Transverse colon (tissue), 4 donors: ENCODE measurements around the gene DSP. TPM values are rescaled to one million over a fixed set of nuclear protein-coding genes. Genes with fewer than 3 reads are reported as not detected.

Source experiments
- DNase-seq: peaks from one replicate; pipeline ENCODE4 v3.0.0-alpha.2; 2019
- H3K27ac ChIP-seq, 4 donors: fragments of 200-600 bp; sonication (generic); 2 replicates each; pipeline ENCODE4 v1.5.1; 2016 to 2018; ENCODE audit warnings: inconsistent platforms in 4 of 4
- H3K27me3 ChIP-seq: fragments of 200-600 bp; sonication (generic); 2 replicates; pipeline ENCODE4 v1.5.1; 2017; ENCODE audit warnings: inconsistent platforms
- H3K36me3 ChIP-seq, 4 donors: fragments of 200-600 bp; sonication (generic); 2 replicates each; pipeline ENCODE4 v1.5.1; 2017 to 2019; ENCODE audit warnings: inconsistent platforms in 4 of 4
- H3K4me1 ChIP-seq, 4 donors: fragments of 200-600 bp; sonication (generic); 2 replicates each; pipeline ENCODE4 v1.5.1; 2017 to 2020; ENCODE audit warnings: inconsistent platforms in 4 of 4
- H3K4me3 ChIP-seq, 4 donors: fragments of 200-600 bp; sonication (generic); 1 replicate in 1 of 4; 2 replicates in 3 of 4; pipeline versions ENCODE4 v1.5.1 to v1.6.1; 2017 to 2019; ENCODE audit warnings: inconsistent platforms in 4 of 4
- H3K9me3 ChIP-seq, 2 donors: fragments of 200-600 bp; sonication (generic); 2 replicates each; pipeline ENCODE4 v1.5.1; 2017 to 2019; ENCODE audit warnings: inconsistent platforms in 2 of 2
- EP300 ChIP-seq: sonication (generic); formaldehyde crosslinking; IDR thresholded peaks from one replicate; pipeline ENCODE4 v1.6.1; 2017; ENCODE audit warnings: antibody characterized with exemption, low read depth
- POLR2A ChIP-seq: fragments of 450-650 bp; IDR thresholded peaks from one replicate; pipeline ENCODE4 v1.6.1; 2016; ENCODE audit warnings: antibody characterized with exemption, mild to moderate bottlenecking, moderate library complexity
- POLR2AphosphoS5 ChIP-seq, 3 donors: sonication (generic); formaldehyde crosslinking; IDR thresholded peaks; one replicate each; pipeline ENCODE4 v1.6.1; 2016; ENCODE audit warnings: antibody characterized with exemption in 3 of 3
- WGBS, 2 donors: methylation state at CpG; one replicate each; pipeline ENCODE4 v1.1.5; 2018; ENCODE audit warnings: low coverage in 1 of 2; 5-methylcytosine and 5-hydroxymethylcytosine counted together
- in situ Hi-C, 4 donors: fragments of 200-750 bp; cut with MboI; loops; one replicate each; pipeline versions ENCODE4 v1.15.0 to v1.15.1; 2017; ENCODE audit warnings: low sequenced_read_pairs in 3 of 4, low pct_ligation_motif_present in 1 of 4, low pct_unique_long_range_greater_than_20kb in 1 of 4
- intact Hi-C: fragments of 100-400 bp; cut with DNase I; formaldehyde crosslinking; loops from one replicate; pipeline ENCODE4 v1.15.1; 2023; ENCODE audit warnings: low total_unique reads
- total RNA-seq, 4 donors: library from RNA; depleted of rRNA; stranded (reverse); fragments of >200 nt; gene quantifications; one replicate each; pipeline ENCODE4 v1.1.0, GENCODE V29; 2016
- TF ChIP-seq, protein P1 (sequence below), 5 experiments: fragments of 200-600 bp in 3 of 5; fragments of 450-650 bp in 2 of 5; sonication (generic) in 3 of 5; IDR thresholded peaks; 1 replicate in 2 of 5; 2 replicates in 3 of 5; pipeline ENCODE4 v1.5.1; 2016 to 2017; ENCODE audit warnings: antibody characterized with exemption in 5 of 5, inconsistent platforms in 3 of 5, mild to moderate bottlenecking in 2 of 5, moderate library complexity in 1 of 5

DSP gene
- total RNA-seq, 4 donors from 2014 or later, result 160 to 243 (median 202) TPM

DNA sequence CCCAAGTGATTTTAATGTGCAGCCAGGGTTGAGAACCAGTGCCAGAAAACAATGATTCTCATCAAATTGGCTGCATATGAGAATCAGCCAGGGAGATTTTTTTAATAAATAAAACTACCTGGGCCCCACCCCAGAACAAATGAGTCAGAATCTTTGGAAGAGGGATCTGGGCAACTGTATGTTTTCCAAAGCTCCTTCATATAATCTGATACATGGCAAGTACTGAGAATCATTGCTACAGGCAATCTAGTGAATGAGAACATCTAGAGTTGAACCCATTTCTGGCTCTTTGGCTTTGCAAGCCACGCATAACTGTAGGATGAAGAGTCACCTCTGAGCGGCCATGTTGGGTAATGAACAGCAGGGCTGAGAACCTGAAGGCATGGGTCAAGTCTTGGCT lies 26.1 kb upstream of the DSP start:
- Histone ChIP-seq H3K4me1 (no peaks in the 10 kb centered on the region), H3K27ac (no peak overlapping the region), H3K36me3 (no peaks in the 10 kb centered on the region), H3K9me3 (no peaks in the 10 kb centered on the region), H3K27me3 (no peaks in the 10 kb centered on the region), H3K4me3 (no peak overlapping the region)
- TF ChIP-seq POLR2AphosphoS5 (IDR thresholded peaks at IDR 0.05) (no peak), POLR2A (no peak), EP300 (no peak)
- TF ChIP-seq, protein P1, sequence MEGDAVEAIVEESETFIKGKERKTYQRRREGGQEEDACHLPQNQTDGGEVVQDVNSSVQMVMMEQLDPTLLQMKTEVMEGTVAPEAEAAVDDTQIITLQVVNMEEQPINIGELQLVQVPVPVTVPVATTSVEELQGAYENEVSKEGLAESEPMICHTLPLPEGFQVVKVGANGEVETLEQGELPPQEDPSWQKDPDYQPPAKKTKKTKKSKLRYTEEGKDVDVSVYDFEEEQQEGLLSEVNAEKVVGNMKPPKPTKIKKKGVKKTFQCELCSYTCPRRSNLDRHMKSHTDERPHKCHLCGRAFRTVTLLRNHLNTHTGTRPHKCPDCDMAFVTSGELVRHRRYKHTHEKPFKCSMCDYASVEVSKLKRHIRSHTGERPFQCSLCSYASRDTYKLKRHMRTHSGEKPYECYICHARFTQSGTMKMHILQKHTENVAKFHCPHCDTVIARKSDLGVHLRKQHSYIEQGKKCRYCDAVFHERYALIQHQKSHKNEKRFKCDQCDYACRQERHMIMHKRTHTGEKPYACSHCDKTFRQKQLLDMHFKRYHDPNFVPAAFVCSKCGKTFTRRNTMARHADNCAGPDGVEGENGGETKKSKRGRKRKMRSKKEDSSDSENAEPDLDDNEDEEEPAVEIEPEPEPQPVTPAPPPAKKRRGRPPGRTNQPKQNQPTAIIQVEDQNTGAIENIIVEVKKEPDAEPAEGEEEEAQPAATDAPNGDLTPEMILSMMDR (IDR thresholded peaks at IDR 0.05), result no peak
- intact Hi-C loops (no loop called here), in situ Hi-C loops (no loop called here)
- WGBS, 2 donors, result 75% methylated on average over 2 of the region's 2 CpGs; no CpG with 5 or more reads in 1 of the 2 donors
- no peak for DNase-seq

DNA sequence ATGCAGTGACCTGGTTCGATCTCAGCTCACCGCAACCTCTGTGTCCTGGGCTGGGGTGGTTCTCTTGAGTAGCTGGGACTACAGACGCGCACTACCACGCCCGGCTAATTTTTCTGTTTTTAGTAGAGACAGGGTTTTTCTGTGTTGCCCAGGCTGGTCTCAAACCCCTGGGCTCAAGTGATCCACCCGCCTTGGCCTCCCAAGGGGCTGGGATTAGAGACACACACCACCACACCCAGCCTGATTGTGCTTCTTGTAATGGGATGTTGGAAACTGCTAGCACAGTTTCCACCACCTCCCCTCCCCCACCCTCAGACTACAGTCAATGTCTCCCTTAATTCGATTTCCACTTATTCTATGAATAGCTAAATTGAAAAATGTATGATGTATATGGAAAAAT lies 22.6 kb upstream of the DSP start:
- H3K27me3 ChIP-seq, result no peaks in the 10 kb centered on the region
- 73 to 88% methylated on average over 4 to 8 of the region's 8 CpGs for WGBS, 2 donors
- H3K4me3 ChIP-seq, result no peak overlapping the region
- no peaks in the 10 kb centered on the region for H3K4me1 ChIP-seq
- in situ Hi-C loops, result no loop called here
- H3K9me3 ChIP-seq, result no peaks in the 10 kb centered on the region
- no peak for DNase-seq
- TF ChIP-seq EP300 (no peak), POLR2AphosphoS5 (IDR thresholded peaks at IDR 0.05) (no peak), POLR2A (no peak)
- TF ChIP-seq, protein P1 (IDR thresholded peaks at IDR 0.05), result no peak
- H3K36me3 ChIP-seq, result no peaks in the 10 kb centered on the region
- no peak overlapping the region for H3K27ac ChIP-seq
- intact Hi-C loops, result no loop called here

DNA sequence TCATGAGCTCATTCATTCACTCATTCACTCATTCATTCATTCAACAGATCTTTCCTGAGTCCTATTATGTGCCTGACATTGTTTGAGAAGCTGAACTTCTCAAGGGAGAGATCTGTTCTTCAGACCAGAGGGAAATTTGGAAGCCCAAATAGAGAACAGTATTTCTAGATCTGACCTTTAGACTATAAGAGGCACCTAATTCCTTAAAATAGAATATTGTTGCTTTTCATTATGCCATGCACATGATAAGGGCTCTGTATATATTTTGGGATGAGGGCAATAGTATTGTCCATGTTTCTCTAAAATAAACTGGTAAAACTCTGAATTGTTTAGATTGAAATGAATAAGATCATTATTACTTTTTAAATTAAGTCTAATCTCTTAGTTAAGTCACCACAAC lies 18.6 kb upstream of the DSP start:
- in situ Hi-C loops (no loop called here), intact Hi-C loops (no loop called here)
- Histone ChIP-seq H3K27me3 (peaks cover 6% of the 10 kb centered on the region), H3K9me3 (no peaks in the 10 kb centered on the region), H3K4me1 (no peaks in the 10 kb centered on the region), H3K27ac (no peak overlapping the region), H3K4me3 (no peak overlapping the region), H3K36me3 (no peaks in the 10 kb centered on the region)
- TF ChIP-seq, protein P1 (IDR thresholded peaks at IDR 0.05), result no peak
- no peak for TF ChIP-seq POLR2A
- TF ChIP-seq EP300, result no peak
- no peak for DNase-seq

DNA sequence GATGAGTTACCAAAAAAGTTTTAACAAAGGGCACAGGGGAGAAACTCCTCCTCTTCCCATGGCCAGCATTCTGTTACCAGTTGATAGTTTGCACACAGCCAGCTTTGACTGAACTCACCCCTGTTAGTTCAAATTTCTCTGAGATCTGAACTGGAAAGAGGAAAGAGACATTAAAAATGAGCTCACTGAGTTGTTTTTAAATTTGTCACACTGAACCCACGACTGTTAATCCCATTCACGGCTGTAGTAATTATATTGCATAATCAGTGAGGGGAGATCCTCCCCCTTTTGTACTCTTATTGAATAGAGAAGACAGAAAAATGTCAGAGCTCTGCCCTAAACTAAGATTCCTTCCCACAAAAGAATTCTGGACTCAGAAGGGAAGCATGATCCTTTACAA lies 17.5 kb upstream of the DSP start:
- Histone ChIP-seq H3K27me3 (peaks cover 6% of the 10 kb centered on the region), H3K9me3 (no peaks in the 10 kb centered on the region), H3K4me1 (no peaks in the 10 kb centered on the region), H3K27ac (no peak overlapping the region), H3K4me3 (no peak overlapping the region), H3K36me3 (no peaks in the 10 kb centered on the region)
- DNase-seq, result no peak
- in situ Hi-C loops, result no loop called here
- WGBS, 2 donors, result 26% methylated on average over 2 of the region's 2 CpGs; no CpG with 5 or more reads in 1 of the 2 donors
- intact Hi-C loops, result no loop called here
- TF ChIP-seq, protein P1 (IDR thresholded peaks at IDR 0.05), result no peak
- TF ChIP-seq POLR2AphosphoS5 (IDR thresholded peaks at IDR 0.05) (no peak), POLR2A (no peak), EP300 (no peak)
